SHP77 treated with DMSO at 0.1 percent for 48 hours (cell line): ENCODE measurements around the gene ME1.
"Not testable (repeated sequence)": the region's sequence is repeated elsewhere in the genome, so short reads cannot be mapped to it uniquely, and the experiment has no call there.

Source experiments
- DNase-seq: peaks from one replicate; lab custom pipeline; 2025; lab: John Stamatoyannopoulos, UW

ME1 gene

GRCh38 chr6:83431545-83432155 lies 799 bp upstream of the ME1 start:
- DNase-seq = no peak

- no peak for DNase-seq
Measured at GRCh38 chr6:83429857-83430610, 817 bp downstream of the ME1 start.

- no peak for DNase-seq
Measured at GRCh38 chr6:83429269-83429668, 1.6 kb downstream of the ME1 start.

DNA sequence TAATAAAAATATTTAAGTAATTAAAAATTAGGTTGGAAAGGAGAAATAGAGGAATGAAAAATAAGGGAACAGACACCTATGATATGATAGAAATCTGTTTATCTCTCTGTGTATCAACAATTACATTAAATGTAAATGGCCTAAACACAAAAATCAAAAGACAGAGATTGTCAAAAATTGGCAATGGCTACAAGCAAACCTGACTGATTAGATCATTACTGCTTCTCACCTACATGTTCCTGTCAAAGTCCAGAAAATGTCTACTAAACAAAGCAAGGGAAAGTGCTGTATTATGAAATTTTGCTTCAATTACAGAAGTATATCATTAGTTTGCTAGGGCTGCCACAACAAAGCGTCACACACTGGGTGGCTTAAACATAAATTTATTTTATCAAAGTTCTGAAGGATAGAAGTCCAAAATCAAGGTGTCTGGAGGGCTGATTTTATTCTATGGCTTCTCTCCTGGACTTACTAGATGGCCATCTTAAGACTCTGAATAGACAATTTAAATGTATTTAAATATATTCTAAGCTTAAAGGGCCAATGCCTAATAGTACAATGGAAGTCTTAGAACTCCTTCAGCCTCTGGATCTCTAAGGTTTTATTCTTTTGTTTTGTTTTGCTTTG lies 6.3 kb downstream of the ME1 start:
- no peak for DNase-seq

- DNase-seq = no peak
Measured at GRCh38 chr6:83417880-83418663, 12.8 kb downstream of the ME1 start.

DNA sequence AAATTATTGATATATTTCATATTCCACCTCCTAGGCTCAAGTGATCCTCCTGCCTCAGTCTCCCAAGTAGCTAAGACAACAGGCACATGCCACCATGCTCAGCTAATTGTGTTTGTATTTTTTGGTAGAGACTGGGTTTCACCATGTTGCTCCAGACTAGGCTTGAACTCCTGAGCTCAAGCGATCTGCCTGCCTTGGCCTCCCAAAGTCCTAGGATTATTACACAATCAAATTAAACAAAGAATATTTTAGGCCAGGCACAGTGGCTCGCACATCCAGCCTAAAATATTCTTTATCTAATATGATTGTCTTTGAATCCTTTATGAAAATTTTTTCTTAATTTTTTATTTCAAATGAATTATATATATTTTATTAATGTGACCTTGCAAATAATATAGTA lies 17.8 kb downstream of the ME1 start:
- DNase-seq = no peak

DNA sequence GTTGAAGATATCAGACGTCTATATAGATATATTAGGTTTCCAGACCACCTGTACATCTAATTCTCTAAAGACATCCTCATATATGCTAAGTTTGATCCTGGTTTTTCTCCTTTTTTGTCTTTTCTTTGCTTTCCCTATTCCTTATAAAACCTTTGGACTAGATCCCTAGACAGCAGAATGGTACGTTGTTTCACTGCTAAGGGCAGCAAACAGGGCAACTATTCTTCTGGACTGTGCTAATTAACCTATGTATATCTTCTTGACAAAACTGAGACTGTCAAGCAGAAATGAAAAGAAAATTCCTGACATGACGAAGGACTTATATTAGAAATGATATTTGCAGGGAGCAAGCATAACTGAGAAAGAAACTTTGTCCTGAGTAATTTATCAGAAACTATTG lies 19.1 kb downstream of the ME1 start:
- no peak for DNase-seq

DNA sequence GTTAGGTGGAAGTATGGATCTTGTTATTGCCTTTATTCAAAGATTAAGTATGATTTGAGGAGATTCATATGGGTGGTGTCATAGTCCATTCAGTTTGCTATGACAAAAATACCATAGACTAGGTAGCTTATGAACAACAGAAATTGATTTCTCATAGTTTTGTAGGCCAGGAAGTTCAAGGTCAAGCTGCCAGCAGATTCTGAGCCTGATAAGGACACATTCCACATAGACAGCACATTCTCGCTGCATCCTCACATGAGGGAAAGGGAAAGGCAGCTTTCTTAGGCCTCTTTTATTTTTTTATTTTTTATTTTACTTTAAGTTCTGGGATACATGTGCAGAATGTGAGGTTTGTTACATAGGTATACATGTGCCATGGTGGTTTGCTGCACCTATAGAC lies 27.7 kb downstream of the ME1 start:
- no peak for DNase-seq

GRCh38 chr6:83389606-83390005 lies 41.2 kb downstream of the ME1 start:
- DNase-seq = no peak

- no peak for DNase-seq
Measured at GRCh38 chr6:83385473-83385872, 45.4 kb downstream of the ME1 start.

DNA sequence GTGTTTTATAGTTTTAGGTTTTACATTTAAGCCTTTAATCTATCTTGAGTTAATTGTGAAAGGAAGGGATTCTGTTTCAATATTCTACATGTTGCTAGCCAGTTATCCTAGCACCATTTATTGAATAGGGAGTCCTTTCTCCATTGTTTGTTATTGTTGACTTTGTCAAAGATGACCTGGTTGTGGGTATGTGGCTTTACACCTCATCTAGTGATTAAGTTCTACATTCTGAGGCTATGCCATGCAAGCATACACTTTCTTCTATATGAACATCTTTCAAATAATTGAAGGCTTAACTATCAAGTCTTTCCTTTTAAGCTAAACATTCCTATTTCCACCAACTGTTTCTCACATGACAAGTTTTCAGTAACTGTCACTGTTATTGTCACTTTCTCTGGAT lies 46.1 kb downstream of the ME1 start:
- no peak for DNase-seq

GRCh38 chr6:83381949-83382348 lies 48.9 kb downstream of the ME1 start:
- no peak for DNase-seq

DNA sequence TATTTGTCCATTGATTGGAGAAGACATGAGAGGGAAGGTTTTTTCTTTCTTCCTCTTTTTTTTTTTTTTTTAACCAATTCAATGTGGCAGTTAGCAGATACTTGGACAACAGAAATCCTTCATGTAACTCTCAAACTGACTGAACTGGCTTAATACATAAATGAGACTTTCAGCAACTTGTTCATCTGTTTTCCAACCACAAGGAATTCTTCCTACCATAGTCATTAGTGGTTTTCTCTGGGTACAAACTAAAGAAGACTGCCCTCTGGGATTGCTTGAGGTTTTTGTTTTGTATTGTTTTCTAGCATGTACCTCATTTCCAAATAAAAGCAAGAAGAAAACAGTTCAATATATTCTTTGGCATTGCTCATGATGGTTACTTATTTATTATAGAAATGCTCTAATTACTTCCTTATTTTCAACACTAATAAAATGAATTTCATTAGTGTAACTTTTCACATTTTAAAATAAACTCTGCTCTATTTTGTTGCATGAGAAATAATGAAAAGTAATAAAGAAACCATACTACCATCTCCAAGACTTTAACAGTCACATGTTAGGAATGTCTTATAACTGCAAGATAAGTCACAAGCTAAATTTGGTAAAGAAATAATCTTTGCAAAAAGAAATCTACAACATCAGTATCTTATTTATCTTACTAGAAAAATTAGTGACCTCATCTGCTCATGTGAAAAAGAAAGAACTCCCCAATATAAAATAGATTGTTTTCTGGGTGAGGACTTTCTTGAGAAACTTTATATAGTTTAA lies 52.0 kb downstream of the ME1 start:
- DNase-seq = no peak

GRCh38 chr6:83371423-83371822 lies 59.4 kb downstream of the ME1 start:
- no peak for DNase-seq

GRCh38 chr6:83370567-83370966 lies 60.3 kb downstream of the ME1 start:
- no peak for DNase-seq

DNA sequence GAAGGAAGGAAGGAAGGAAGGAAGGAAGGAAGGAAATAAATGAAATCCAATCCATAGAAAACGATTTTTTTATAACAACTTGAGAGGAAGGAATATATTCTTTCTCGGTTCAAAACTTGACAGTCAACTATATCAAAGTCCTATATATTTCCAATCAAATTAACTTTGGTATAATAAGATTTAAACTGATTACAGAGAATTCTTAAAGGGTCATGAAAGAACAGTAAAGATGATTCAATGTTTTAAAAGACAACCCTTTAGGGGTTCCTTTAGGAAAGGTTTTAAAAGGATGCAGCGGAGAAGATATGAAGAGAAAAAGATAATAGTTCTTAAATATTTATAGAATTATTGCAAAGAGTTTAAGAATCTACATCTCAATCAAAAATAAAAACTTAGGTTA lies 61.2 kb downstream of the ME1 start:
- no peak for DNase-seq

- no peak for DNase-seq
Measured at GRCh38 chr6:83368577-83368976, 62.3 kb downstream of the ME1 start.

DNA sequence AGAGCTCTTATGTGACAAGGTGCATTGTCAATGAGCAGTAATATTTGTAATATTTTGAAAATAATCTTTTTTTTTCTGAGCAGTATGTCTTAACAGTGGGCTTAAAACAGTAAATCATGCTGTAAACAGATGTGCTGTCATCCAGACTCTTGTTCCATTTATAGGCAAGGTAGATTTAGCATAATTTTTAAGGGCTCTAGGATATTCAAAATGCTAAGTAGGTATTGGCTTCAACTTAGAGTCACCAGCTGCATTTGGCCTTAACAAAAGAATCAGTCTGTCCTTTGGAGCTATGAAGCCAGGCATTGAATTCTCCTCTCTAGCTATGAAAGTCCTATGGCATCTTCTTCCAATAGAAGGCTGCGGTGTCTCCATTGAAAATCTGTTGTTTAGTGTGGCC lies 63.7 kb downstream of the ME1 start:
- DNase-seq = no peak

DNA sequence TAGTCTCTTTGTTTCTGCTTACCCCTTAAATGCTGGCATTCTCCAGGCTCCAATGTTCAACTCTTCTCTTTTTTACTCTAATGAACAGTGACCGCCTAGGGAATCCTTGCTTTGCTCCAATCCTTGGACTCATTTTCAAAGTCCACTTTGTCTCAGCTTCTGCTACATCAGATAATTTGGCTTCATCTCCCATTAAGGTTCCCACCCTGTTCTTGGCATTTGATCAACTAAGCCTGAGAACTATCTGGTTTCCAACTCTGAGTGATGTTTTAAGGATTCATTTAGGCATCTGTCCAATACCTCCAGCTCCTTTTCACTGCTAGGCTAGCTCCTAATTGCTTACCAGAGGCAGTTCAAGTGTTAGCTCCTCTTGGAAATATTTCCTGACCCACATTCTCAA lies 64.9 kb downstream of the ME1 start:
- DNase-seq = no peak

GRCh38 chr6:83362349-83362748 lies 68.5 kb downstream of the ME1 start:
- DNase-seq = not testable (repeated sequence)

DNA sequence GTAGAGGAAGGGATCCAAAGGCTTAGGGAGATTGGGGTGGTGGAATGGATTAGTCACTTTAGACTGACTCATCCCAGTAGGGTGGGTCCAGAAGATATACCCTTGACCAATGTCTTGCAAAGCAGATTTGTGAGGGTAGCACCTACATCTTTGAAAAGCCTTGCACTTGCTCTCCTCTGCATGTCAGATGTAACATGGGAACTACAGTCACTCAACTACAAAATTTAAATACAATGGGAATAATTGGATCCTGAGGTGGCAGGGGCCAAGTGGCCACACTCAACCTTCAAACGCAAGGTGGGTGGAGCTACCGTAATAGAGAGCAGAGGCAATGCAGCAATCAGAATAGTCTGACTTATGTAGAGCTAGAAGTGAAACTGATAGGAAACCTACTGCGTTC lies 71.2 kb downstream of the ME1 start:
- DNase-seq = no peak

DNA sequence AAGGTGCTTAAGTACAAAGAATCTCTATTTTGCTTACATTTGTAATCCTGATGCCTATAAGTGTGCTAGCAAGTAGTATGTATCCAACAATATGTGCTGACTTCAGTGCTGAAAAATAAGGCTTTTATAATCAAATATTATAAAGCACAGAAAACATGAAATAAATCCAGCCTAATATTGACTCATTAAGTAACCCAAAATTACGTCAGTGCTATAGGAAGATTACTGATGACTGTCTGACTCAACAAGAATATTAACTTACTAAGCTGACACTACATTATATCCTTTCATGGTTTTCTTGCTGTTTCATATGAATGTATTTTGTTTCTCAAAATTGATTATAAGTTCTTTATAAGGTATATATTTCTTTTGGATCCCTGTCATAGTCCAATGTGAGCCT lies 76.1 kb downstream of the ME1 start:
- no peak for DNase-seq
